ENCODE measurements around the gene FXYD2.

DNA sequence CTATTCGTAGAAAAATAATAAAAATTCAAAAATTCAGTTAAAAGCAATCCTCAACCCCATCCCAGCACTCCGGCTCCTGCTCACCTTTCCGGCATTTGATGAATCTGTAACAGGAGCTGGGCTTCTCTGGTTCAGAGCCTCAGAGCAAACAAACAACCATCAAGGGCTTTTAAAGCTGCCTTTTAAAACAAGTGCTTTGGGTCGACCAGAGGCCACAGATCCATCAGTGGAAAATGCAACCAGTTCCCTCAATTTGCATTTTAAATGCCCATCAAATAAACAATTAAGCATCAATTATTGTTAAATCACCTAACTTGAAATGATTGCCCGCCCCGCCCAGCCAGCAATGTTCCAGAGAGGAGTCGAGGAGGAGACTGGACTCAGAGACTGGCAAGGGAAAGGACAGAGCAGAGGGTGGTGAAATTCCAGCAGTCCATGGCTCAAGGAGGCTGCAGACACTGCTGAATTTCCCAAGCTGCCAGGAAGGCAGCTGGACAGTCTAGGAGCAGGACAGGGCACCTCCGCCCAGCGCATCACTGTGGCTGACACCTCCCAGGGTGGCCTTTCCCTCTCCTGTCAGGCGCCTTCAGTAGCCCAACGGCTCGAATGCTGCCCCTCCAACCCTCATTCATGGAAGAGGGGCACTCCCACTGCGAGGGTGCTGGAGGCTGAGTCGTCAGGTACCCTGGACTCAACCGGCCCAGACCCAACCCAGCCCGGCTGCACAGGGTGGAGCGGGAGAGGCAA, 44.4 kb upstream of the FXYD2 start:
- TF ChIP-seq, protein P1, sequence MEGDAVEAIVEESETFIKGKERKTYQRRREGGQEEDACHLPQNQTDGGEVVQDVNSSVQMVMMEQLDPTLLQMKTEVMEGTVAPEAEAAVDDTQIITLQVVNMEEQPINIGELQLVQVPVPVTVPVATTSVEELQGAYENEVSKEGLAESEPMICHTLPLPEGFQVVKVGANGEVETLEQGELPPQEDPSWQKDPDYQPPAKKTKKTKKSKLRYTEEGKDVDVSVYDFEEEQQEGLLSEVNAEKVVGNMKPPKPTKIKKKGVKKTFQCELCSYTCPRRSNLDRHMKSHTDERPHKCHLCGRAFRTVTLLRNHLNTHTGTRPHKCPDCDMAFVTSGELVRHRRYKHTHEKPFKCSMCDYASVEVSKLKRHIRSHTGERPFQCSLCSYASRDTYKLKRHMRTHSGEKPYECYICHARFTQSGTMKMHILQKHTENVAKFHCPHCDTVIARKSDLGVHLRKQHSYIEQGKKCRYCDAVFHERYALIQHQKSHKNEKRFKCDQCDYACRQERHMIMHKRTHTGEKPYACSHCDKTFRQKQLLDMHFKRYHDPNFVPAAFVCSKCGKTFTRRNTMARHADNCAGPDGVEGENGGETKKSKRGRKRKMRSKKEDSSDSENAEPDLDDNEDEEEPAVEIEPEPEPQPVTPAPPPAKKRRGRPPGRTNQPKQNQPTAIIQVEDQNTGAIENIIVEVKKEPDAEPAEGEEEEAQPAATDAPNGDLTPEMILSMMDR (conservative IDR thresholded peaks at IDR 0.05 in 1 of 2, IDR thresholded peaks at IDR 0.05 in 1 of 2; ENCODE audit: low read depth in 1 of 2, low read length in 2 of 2) = no peak
- no peak for TF ChIP-seq EZH2 (IDR thresholded peaks at IDR 0.05; ENCODE audit: low read length, missing control alignments)
